Thymus (tissue), 11 donors: ENCODE results near the gene RBM43. TPM values are rescaled to one million over a fixed set of nuclear protein-coding genes. Genes with fewer than 3 reads are reported as not detected.

Source experiments
- DNase-seq, 9 donors: peaks; one replicate each; pipeline ENCODE4 v3.0.0-alpha.2; 2013; ENCODE audit warnings: low spot score in 9 of 9, low read depth in 6 of 9, missing footprints in 1 of 9
- H3K27ac ChIP-seq, 2 donors: one replicate each; pipeline ENCODE4 v1.5.1; 2013; ENCODE audit warnings: control low read depth in 1 of 2, low read depth in 1 of 2, low read length in 1 of 2, mild to moderate bottlenecking in 1 of 2, moderate library complexity in 1 of 2
- H3K27me3 ChIP-seq, 2 donors: one replicate each; pipeline ENCODE4 v1.5.1; 2013; ENCODE audit warnings: low read length in 1 of 2; ENCODE audit not compliant: control insufficient read depth in 2 of 2, insufficient read depth in 1 of 2
- H3K36me3 ChIP-seq, 2 donors: one replicate each; pipeline ENCODE4 v1.5.1; 2013; ENCODE audit warnings: low read length in 1 of 2, mild to moderate bottlenecking in 1 of 2, moderate library complexity in 1 of 2; ENCODE audit not compliant: control insufficient read depth in 2 of 2, insufficient read depth in 2 of 2
- H3K4me1 ChIP-seq, 2 donors: one replicate each; pipeline ENCODE4 v1.5.1; 2013; ENCODE audit warnings: low read length in 2 of 2; ENCODE audit not compliant: control insufficient read depth in 2 of 2, insufficient read depth in 2 of 2
- H3K4me3 ChIP-seq, 2 donors: one replicate each; pipeline ENCODE4 v1.5.1; 2013; ENCODE audit warnings: low read length in 2 of 2, control low read depth in 1 of 2, mild to moderate bottlenecking in 1 of 2
- H3K9me3 ChIP-seq, 2 donors: one replicate each; pipeline ENCODE4 v1.5.1; 2013; ENCODE audit warnings: low read length in 1 of 2, mild to moderate bottlenecking in 1 of 2; ENCODE audit not compliant: control insufficient read depth in 2 of 2, insufficient read depth in 1 of 2
- WGBS: extraction: QIAGEN DNeasy Blood & Tissue Kit; methylation state at CpG from one replicate; pipeline ENCODE4 v1.1.7; 2013; 5-methylcytosine and 5-hydroxymethylcytosine counted together
- polyA plus RNA-seq: library from polyadenylated mRNA; stranded (reverse); fragments of 200-250 nt; gene quantifications from one replicate; pipeline ENCODE4 v1.2.3, GENCODE V29; 2013
- total RNA-seq: library from RNA; stranded (reverse); fragments of 120-200 nt; gene quantifications from one replicate; pipeline ENCODE4 v1.2.4, GENCODE V29; 2013
- donor health status: healthy.

RBM43 gene
- total and polyA plus RNA-seq, 2 donors, result 4.7 to 9.5 TPM

- Histone ChIP-seq H3K9me3 (no peaks in the 10 kb centered on the region), H3K36me3 (no peaks in the 10 kb centered on the region), H3K4me1 (peaks cover 0 to 5% of the 10 kb centered on the region in 2 donors), H3K4me3 (peak overlapping the region; percentile 68 to 75), H3K27me3 (no peaks in the 10 kb centered on the region), H3K27ac (peak overlapping the region; percentile 92)
- WGBS, result under 1% methylated on average over 9 of the region's 9 CpGs
- no peak for DNase-seq
Measured at GRCh38 chr2:151261977-151262291, 271 bp upstream of the RBM43 start.

DNA sequence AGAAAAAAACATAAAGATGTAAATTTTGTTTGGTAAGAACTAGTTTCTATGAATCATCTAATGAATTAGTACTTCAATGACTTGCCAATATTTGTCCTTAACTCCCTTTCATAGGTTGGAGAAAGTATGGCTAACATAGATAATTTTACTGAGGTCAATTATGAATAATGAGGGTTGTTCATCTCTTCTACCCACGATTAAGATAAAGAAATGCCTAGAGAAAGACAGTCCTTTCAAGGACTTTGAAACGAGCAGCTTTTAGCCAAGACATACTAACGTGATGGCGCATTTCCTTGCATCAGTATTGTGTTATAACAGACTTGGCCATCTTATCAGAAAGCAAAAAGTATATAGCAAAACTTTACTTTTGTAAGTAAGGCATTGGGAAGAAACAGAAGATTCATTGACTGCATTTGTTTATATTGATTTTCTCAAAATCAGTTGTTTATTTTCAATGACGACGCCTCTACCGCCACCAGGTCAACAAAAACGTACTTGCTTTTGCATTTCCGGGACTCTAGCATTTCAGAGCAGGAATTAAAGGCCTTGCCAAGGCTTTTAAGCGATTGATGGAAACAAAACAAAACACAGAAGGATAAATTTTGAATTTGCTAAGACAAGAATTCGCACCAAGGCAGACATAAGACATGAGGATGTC is 961 bp downstream of the RBM43 start:
- Histone ChIP-seq H3K27ac (peak overlapping the region; percentile 92), H3K4me1 (peaks cover 0 to 5% of the 10 kb centered on the region in 2 donors), H3K9me3 (no peaks in the 10 kb centered on the region), H3K27me3 (no peaks in the 10 kb centered on the region), H3K4me3 (peak overlapping the region; percentile 68 to 75), H3K36me3 (no peaks in the 10 kb centered on the region)
- no peak for DNase-seq
- WGBS, result 16% methylated on average over 11 of the region's 11 CpGs

GRCh38 chr2:151258121-151258520 is 3.5 kb downstream of the RBM43 start:
- H3K4me1 ChIP-seq, result peaks cover 0 to 5% of the 10 kb centered on the region in 2 donors
- peak in 1 of 9 donors; percentile 6 for DNase-seq
- H3K27ac ChIP-seq, result no peak overlapping the region
- no peak overlapping the region for H3K4me3 ChIP-seq
- no peaks in the 10 kb centered on the region for H3K9me3 ChIP-seq
- WGBS, result 95% methylated on average over 3 of the region's 3 CpGs
- peaks cover 4 to 5% of the 10 kb centered on the region in 2 donors for H3K36me3 ChIP-seq
- H3K27me3 ChIP-seq, result no peaks in the 10 kb centered on the region

GRCh38 chr2:151252646-151253045 is 9.0 kb downstream of the RBM43 start:
- Histone ChIP-seq H3K9me3 (peaks cover 4 to 10% of the 10 kb centered on the region in 2 donors), H3K4me1 (no peaks in the 10 kb centered on the region), H3K36me3 (peaks cover 18 to 21% of the 10 kb centered on the region in 2 donors), H3K4me3 (no peak overlapping the region), H3K27ac (no peak overlapping the region), H3K27me3 (no peaks in the 10 kb centered on the region)
- 96% methylated on average over 1 of the region's 1 CpG for WGBS
- no peak for DNase-seq

DNA sequence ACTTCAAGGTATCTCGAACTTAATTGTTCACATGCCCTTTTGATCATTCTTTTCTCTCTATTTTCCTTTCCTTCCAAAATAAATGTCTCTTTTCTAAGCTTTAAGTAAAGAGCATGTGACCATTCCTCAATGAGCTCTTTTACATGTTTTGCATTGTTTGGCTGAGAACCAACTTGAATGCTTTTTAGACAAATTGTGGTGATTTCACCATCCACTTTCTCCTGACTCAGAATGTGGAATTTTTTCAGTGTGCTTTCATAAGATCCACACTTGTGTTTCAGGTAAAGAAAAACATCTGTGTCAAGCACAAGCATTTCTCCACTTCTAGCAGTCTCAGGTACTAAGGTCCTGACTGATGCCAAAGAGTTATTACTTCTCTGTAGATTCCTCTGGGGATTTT is 10.7 kb downstream of the RBM43 start:
- peaks cover 18 to 21% of the 10 kb centered on the region in 2 donors for H3K36me3 ChIP-seq
- no peak overlapping the region for H3K27ac ChIP-seq
- 97% methylated on average over 1 of the region's 1 CpG for WGBS
- DNase-seq, result no peak
- H3K27me3 ChIP-seq, result no peaks in the 10 kb centered on the region
- no peaks in the 10 kb centered on the region for H3K4me1 ChIP-seq
- no peak overlapping the region for H3K4me3 ChIP-seq
- peaks cover 4 to 10% of the 10 kb centered on the region in 2 donors for H3K9me3 ChIP-seq

DNA sequence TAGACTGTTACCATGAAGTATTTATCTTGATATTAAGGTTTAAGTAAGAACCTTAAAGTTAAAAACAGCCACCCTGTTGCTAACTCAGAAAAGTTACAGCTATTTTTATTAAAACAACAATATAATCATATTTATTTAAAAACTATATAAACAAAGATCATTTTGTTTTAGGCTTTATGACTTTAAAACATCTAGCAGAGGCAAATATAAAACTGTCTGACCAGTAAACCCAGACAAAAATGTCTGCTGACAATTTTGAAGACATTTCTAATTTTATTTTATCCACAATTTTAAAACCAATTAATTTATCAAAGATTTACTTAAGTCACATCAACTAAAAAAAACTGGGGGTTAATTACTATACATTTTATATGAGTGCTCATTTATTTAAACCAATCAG is 14.2 kb downstream of the RBM43 start:
- Histone ChIP-seq H3K36me3 (peaks cover 13 to 16% of the 10 kb centered on the region in 2 donors), H3K27me3 (no peaks in the 10 kb centered on the region), H3K9me3 (peaks cover 4 to 10% of the 10 kb centered on the region in 2 donors), H3K27ac (no peak overlapping the region), H3K4me1 (no peaks in the 10 kb centered on the region), H3K4me3 (no peak overlapping the region)
- DNase-seq, result no peak

DNA sequence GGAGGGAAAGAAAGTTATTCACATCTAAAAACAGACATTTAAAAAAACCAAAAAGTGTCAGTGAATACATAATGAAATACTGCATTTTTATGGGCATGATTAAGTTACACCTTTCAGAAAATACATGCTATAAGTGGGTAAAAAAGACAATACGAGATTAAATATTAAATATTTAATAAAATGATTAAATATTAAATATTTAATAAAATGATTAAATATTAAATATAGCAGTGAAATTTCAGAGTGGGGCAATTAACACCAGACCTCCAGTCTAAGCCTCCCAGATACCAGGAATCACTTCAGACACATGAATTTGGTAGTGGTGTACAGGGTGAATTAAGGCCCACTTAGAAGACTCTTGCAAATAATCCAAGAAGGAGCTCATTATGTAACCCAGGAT is 15.5 kb downstream of the RBM43 start:
- Histone ChIP-seq H3K4me3 (no peak overlapping the region), H3K27me3 (no peaks in the 10 kb centered on the region), H3K4me1 (no peaks in the 10 kb centered on the region), H3K36me3 (peaks cover 10 to 11% of the 10 kb centered on the region in 2 donors), H3K27ac (no peak overlapping the region), H3K9me3 (peaks cover 4 to 10% of the 10 kb centered on the region in 2 donors)
- no peak for DNase-seq
- WGBS, result 93% methylated on average over 1 of the region's 1 CpG

- Histone ChIP-seq H3K27ac (no peak overlapping the region), H3K36me3 (no peaks in the 10 kb centered on the region), H3K4me1 (no peaks in the 10 kb centered on the region), H3K4me3 (no peak overlapping the region), H3K27me3 (no peaks in the 10 kb centered on the region), H3K9me3 (no peaks in the 10 kb centered on the region)
- WGBS, result 97% methylated on average over 3 of the region's 3 CpGs
- no peak for DNase-seq
Measured at GRCh38 chr2:151243468-151243867, 18.2 kb downstream of the RBM43 start.

GRCh38 chr2:151241224-151241623 is 20.4 kb downstream of the RBM43 start:
- 95% methylated on average over 3 of the region's 3 CpGs for WGBS
- Histone ChIP-seq H3K4me3 (no peak overlapping the region), H3K4me1 (no peaks in the 10 kb centered on the region), H3K27ac (no peak overlapping the region), H3K36me3 (no peaks in the 10 kb centered on the region), H3K9me3 (no peaks in the 10 kb centered on the region), H3K27me3 (no peaks in the 10 kb centered on the region)
- no peak for DNase-seq
